Astrocyte of the spinal cord (primary cell): ENCODE data around the gene CAMTA1.

ENCODE experiments used
- DNase-seq: peaks from one replicate; pipeline ENCODE4 v3.0.0; 2011; ENCODE audit warnings: low read depth, low spot score
- H3K4me3 ChIP-seq: 2 replicates; pipeline ENCODE4 v1.5.1; 2011; ENCODE audit warnings: low read depth, mild to moderate bottlenecking, low read length, moderate library complexity
- CTCF ChIP-seq: IDR thresholded peaks from 2 replicates; pipeline ENCODE4 v1.5.1; 2012; ENCODE audit warnings: low read depth, mild to moderate bottlenecking, low read length, inconsistent platforms
- in situ Hi-C: cut with HindIII; loops from 2 replicates; pipeline ENCODE4 v1.10.0; 2017; ENCODE audit warnings: low sequenced_read_pairs

The CAMTA1 gene

GRCh38 chr1:6959491-6959890 lies 174.2 kb downstream of the CAMTA1 start:
- no peak overlapping the region for H3K4me3 ChIP-seq
- no peak for TF ChIP-seq CTCF
- in situ Hi-C loops = no loop called here
- no peak for DNase-seq

DNA sequence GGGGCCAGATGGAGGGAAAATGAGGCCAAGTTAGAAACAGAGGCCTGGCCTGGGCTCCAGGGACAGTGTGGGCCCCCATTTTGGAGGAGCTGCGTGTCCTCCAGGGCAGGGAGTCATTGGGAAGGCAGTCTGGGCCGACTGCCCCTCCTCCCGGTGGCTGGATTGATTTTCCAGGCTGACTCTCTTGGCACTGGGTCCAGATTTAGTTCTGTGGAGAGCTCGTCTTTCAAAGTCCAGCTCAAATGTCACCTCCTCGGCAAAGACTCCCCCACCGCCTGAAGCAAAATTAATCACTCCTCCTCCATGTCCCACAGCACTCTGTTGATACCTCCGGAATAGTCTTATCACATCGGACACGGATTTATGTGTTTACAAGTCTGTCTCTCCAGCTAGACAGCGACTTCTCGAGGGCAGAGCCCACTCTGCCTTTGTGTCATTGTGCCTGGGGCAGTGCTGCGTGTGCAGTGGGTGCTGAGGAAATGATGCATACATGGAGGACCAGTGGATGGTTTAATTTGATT lies 175.1 kb downstream of the CAMTA1 start:
- H3K4me3 ChIP-seq = no peak overlapping the region
- TF ChIP-seq CTCF = no peak
- in situ Hi-C loops = no loop called here
- DNase-seq = no peak

DNA sequence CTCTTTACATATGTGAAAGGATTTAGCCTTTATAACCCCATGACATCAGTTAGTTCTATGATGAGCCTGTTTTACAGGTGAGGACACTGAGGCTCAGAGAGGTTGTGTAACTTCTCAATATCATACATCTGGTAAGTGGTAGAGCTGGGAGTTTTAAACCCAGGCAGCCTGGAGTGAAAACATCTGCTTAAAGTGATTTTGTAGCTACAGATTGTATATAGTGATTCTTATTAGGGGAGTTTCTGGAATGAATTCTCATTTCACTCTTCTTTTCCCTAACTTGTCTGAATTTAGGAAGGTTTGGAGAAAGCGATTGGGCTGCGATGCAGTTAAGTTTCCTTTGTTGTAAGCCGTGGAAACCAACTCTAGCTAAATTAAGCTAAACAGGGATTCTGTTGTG lies 175.6 kb downstream of the CAMTA1 start:
- in situ Hi-C loops = no loop called here
- TF ChIP-seq CTCF = no peak
- H3K4me3 ChIP-seq = no peak overlapping the region
- DNase-seq = no peak

- H3K4me3 ChIP-seq = no peak overlapping the region
- TF ChIP-seq CTCF = no peak
- DNase-seq = no peak
- in situ Hi-C loops = no loop called here
Observed at GRCh38 chr1:6961289-6961688, 176.0 kb downstream of the CAMTA1 start.

GRCh38 chr1:6961905-6962477 lies 176.7 kb downstream of the CAMTA1 start:
- in situ Hi-C loops = no loop called here
- TF ChIP-seq CTCF = no peak
- H3K4me3 ChIP-seq = no peak overlapping the region
- no peak for DNase-seq

DNA sequence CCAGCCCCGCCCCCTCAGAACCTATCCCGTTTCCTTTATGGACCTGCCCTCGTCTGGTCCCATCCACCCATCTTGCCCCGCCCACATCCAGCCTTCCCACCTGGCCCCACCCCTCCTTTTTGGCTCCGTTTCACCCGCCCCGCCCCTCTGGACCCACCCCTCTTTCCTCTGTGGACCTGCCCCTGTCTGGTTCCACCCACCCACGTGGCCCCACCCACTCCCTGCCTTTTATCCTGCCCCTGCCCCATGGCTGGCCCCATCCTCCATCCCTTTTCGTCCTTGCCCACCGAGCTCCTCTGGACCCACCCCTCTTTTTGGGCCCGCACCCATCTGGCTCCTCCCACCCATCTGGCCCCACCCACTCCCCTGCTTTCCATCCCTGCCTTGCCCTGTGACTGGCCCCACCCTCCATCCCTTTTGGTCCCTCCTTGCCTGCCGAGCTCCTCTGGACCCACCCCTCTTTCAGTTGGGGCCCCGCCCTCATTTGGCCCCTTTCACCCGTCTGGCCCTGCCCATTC lies 177.3 kb downstream of the CAMTA1 start:
- no peak for DNase-seq
- no peak overlapping the region for H3K4me3 ChIP-seq
- in situ Hi-C loops = no loop called here
- no peak for TF ChIP-seq CTCF
